GM04503 (cell line): Measurements from ENCODE around the gene HYAL2.

ENCODE experiments used
- DNase-seq: peaks from one replicate; pipeline ENCODE4 v3.0.0-alpha.2; 2012; ENCODE audit warnings: low read depth

Gene HYAL2

GRCh38 chr3:50322386-50323091, at the start of gene HYAL2:
Gene HYAL2 (minus strand): TSS chr3:50322745. CDS start chr3:50320489, 2,256 bp downstream.
- DNase-seq, result no peak

GRCh38 chr3:50371133-50371685, 48.7 kb upstream of the HYAL2 start:
- no peak for DNase-seq

- DNase-seq, result no peak
Measured at GRCh38 chr3:50370594-50370993, 48.0 kb upstream of the HYAL2 start.

GRCh38 chr3:50369012-50369670, 46.6 kb upstream of the HYAL2 start:
- no peak for DNase-seq

- DNase-seq, result no peak
Measured at GRCh38 chr3:50365842-50366220, 43.3 kb upstream of the HYAL2 start.

- no peak for DNase-seq
Measured at GRCh38 chr3:50365080-50365841, 42.7 kb upstream of the HYAL2 start.

- DNase-seq, result no peak
Measured at GRCh38 chr3:50364573-50365079, 42.1 kb upstream of the HYAL2 start.

- DNase-seq, result no peak
Measured at GRCh38 chr3:50359760-50360110, 37.2 kb upstream of the HYAL2 start.

GRCh38 chr3:50358911-50359759, 36.6 kb upstream of the HYAL2 start, which contains the start of gene TMEM115:
Gene TMEM115 (minus strand): TSS chr3:50359521. CDS start chr3:50359063, 458 bp downstream.
- DNase-seq, result peak; percentile 95

GRCh38 chr3:50358355-50358910, 35.9 kb upstream of the HYAL2 start:
- DNase-seq, result no peak

GRCh38 chr3:50357481-50357880, 34.9 kb upstream of the HYAL2 start:
- no peak for DNase-seq

- DNase-seq, result no peak
Measured at GRCh38 chr3:50356553-50356952, 34.0 kb upstream of the HYAL2 start.

- no peak for DNase-seq
Measured at GRCh38 chr3:50355829-50356552, 33.4 kb upstream of the HYAL2 start.

GRCh38 chr3:50354850-50355249, 32.3 kb upstream of the HYAL2 start:
- no peak for DNase-seq

GRCh38 chr3:50354186-50354764, 31.7 kb upstream of the HYAL2 start:
- no peak for DNase-seq

- no peak for DNase-seq
Measured at GRCh38 chr3:50353245-50354004, 30.9 kb upstream of the HYAL2 start.

- no peak for DNase-seq
Measured at GRCh38 chr3:50352781-50353180, 30.2 kb upstream of the HYAL2 start.

GRCh38 chr3:50351323-50351697, 28.8 kb upstream of the HYAL2 start:
- DNase-seq, result no peak

- peak; percentile 74 for DNase-seq
Measured at GRCh38 chr3:50350527-50351322, 28.2 kb upstream of the HYAL2 start, which contains the start of the genes CYB561D2 and NPRL2. Gene CYB561D2 (plus strand): TSS chr3:50350862. CDS start chr3:50351434, 572 bp downstream. Gene NPRL2 (minus strand): TSS chr3:50350775. CDS start chr3:50350652, 123 bp downstream.
